H9 (cell line): ENCODE results near the gene ZNF584. TPM values are rescaled to one million over a fixed set of nuclear protein-coding genes. Genes with fewer than 3 reads are reported as not detected.

Experiments
- DNase-seq: peaks from one replicate; pipeline ENCODE4 v3.0.0-alpha.2; 2017
- H2AFZ ChIP-seq: one replicate; pipeline ENCODE4 v1.6.1; 2013; ENCODE audit warnings: mild to moderate bottlenecking, low read length, control low read depth, moderate library complexity
- H2AK5ac ChIP-seq: 2 replicates; pipeline ENCODE4 v1.6.1; 2013; ENCODE audit warnings: low read length, control low read depth, mixed read lengths; ENCODE audit not compliant: insufficient read length
- H2BK120ac ChIP-seq: one replicate; pipeline ENCODE4 v1.6.1; 2013; ENCODE audit warnings: low read depth, mild to moderate bottlenecking, low read length, control low read depth, inconsistent platforms; ENCODE audit not compliant: poor library complexity, severe bottlenecking
- H2BK12ac ChIP-seq: 2 replicates; pipeline ENCODE4 v1.6.1; 2013; ENCODE audit warnings: low read length, control low read depth, mixed read lengths, low read depth; ENCODE audit not compliant: insufficient read length
- H2BK15ac ChIP-seq: 2 replicates; pipeline ENCODE4 v1.6.1; 2013; ENCODE audit warnings: low read depth, low read length, control low read depth
- H2BK20ac ChIP-seq: one replicate; pipeline ENCODE4 v1.6.1; 2013; ENCODE audit warnings: low read depth, mild to moderate bottlenecking, low read length, control low read depth, inconsistent platforms; ENCODE audit not compliant: poor library complexity, severe bottlenecking
- H2BK5ac ChIP-seq: 2 replicates; pipeline ENCODE4 v1.6.1; 2013; ENCODE audit warnings: low read length, control low read depth, mixed read lengths; ENCODE audit not compliant: insufficient read length
- H3K14ac ChIP-seq: 2 replicates; pipeline ENCODE4 v1.6.1; 2013; ENCODE audit warnings: low read length, control low read depth; ENCODE audit not compliant: insufficient read depth
- H3K18ac ChIP-seq: 2 replicates; pipeline ENCODE4 v1.6.1; 2013; ENCODE audit warnings: low read depth, mild to moderate bottlenecking, mixed read lengths, low read length, control low read depth; ENCODE audit not compliant: insufficient read length
- H3K23ac ChIP-seq: 2 replicates; pipeline ENCODE4 v1.6.1; 2013; ENCODE audit warnings: low read length, control low read depth, mixed read lengths, low read depth; ENCODE audit not compliant: insufficient read length
- H3K23me2 ChIP-seq: 2 replicates; pipeline ENCODE4 v1.6.1; 2013; ENCODE audit warnings: low read depth, mild to moderate bottlenecking, mixed read lengths, low read length, control low read depth; ENCODE audit not compliant: insufficient read length, poor library complexity, severe bottlenecking
- H3K27ac ChIP-seq: 2 replicates; pipeline ENCODE4 v1.5.1; 2013; ENCODE audit warnings: low read length, control low read depth, mixed read lengths, low read depth; ENCODE audit not compliant: insufficient read length
- H3K27me3 ChIP-seq: 2 replicates; pipeline ENCODE4 v1.6.1; 2013; ENCODE audit warnings: low read length, control low read depth, inconsistent platforms; ENCODE audit not compliant: insufficient read depth
- H3K4ac ChIP-seq: 2 replicates; pipeline ENCODE4 v1.6.1; 2013; ENCODE audit warnings: low read depth, mild to moderate bottlenecking, control low read depth, inconsistent platforms, low read length, moderate library complexity
- H3K4me1 ChIP-seq: 2 replicates; pipeline ENCODE4 v1.6.1; 2013; ENCODE audit warnings: low read length, control low read depth, inconsistent platforms; ENCODE audit not compliant: insufficient read depth
- H3K4me2 ChIP-seq: 2 replicates; pipeline ENCODE4 v1.6.1; 2013; ENCODE audit warnings: low read length, control low read depth, mixed read lengths; ENCODE audit not compliant: insufficient read length, insufficient read depth
- H3K56ac ChIP-seq: 2 replicates; pipeline ENCODE4 v1.6.1; 2013; ENCODE audit warnings: low read depth, mild to moderate bottlenecking, mixed read lengths, low read length, control low read depth; ENCODE audit not compliant: insufficient read length
- H3K79me1 ChIP-seq: 2 replicates; pipeline ENCODE4 v1.6.1; 2013; ENCODE audit warnings: low read depth, mild to moderate bottlenecking, moderate library complexity, low read length, control low read depth, inconsistent platforms; ENCODE audit not compliant: insufficient read depth, poor library complexity, severe bottlenecking
- H3K79me2 ChIP-seq: 2 replicates; pipeline ENCODE4 v1.6.1; 2013; ENCODE audit warnings: low read length, control low read depth, inconsistent platforms; ENCODE audit not compliant: insufficient read depth
- H3K9ac ChIP-seq: 2 replicates; pipeline ENCODE4 v1.6.1; 2013; ENCODE audit warnings: low read length, control low read depth, mixed read lengths; ENCODE audit not compliant: insufficient read length; ENCODE audit errors: extremely low read depth
- H3K9me3 ChIP-seq: one replicate; pipeline ENCODE4 v1.6.1; 2013; ENCODE audit warnings: low read depth, low read length, inconsistent platforms; ENCODE audit not compliant: control insufficient read depth
- H3T11ph ChIP-seq: one replicate; pipeline ENCODE4 v1.6.1; 2013; ENCODE audit warnings: mild to moderate bottlenecking, low read length, control low read depth, inconsistent platforms
- H4K20me1 ChIP-seq: one replicate; pipeline ENCODE4 v1.6.1; 2013; ENCODE audit not compliant: control insufficient read depth, insufficient read length, insufficient read depth
- H4K5ac ChIP-seq: 2 replicates; pipeline ENCODE4 v1.6.1; 2013; ENCODE audit warnings: low read depth, mild to moderate bottlenecking, mixed read lengths, low read length, control low read depth; ENCODE audit not compliant: insufficient read length
- H4K8ac ChIP-seq: replicated peaks from 2 replicates; pipeline ENCODE4 v1.6.1; 2013; ENCODE audit warnings: low read length, control low read depth, mixed read lengths, low read depth; ENCODE audit not compliant: insufficient read length
- H4K91ac ChIP-seq: 2 replicates; pipeline ENCODE4 v1.6.1; 2013; ENCODE audit warnings: low read depth, mild to moderate bottlenecking, moderate library complexity, mixed read lengths, low read length, control low read depth; ENCODE audit not compliant: insufficient read length
- H3K27ac Mint-ChIP-seq, 3 experiments: 2 replicates in 2 of 3; 3 replicates in 1 of 3; pipeline ENCODE4 v1.8.0; 2020 to 2021; ENCODE audit warnings: mixed read lengths in 3 of 3, mild to moderate bottlenecking in 1 of 3, moderate library complexity in 1 of 3
- H3K27me3 Mint-ChIP-seq: 2 replicates; pipeline ENCODE4 v1.8.0; 2021; ENCODE audit warnings: low read depth, mild to moderate bottlenecking, moderate library complexity, mixed read lengths
- H3K36me3 Mint-ChIP-seq, 3 experiments: 2 replicates in 2 of 3; 3 replicates in 1 of 3; pipeline ENCODE4 v1.8.0; 2020 to 2021; ENCODE audit warnings: low read depth in 3 of 3, mixed read lengths in 3 of 3; ENCODE audit not compliant: insufficient read depth in 1 of 3
- H3K4me1 Mint-ChIP-seq, 2 experiments: 2 replicates each; pipeline ENCODE4 v1.8.0; 2020; ENCODE audit warnings: mixed read lengths in 2 of 2
- H3K4me3 Mint-ChIP-seq, 2 experiments: 2 replicates in 1 of 2; 3 replicates in 1 of 2; pipeline ENCODE4 v1.8.0; 2020 to 2021; ENCODE audit warnings: mild to moderate bottlenecking in 2 of 2, mixed read lengths in 2 of 2, moderate library complexity in 1 of 2
- H3K9me3 Mint-ChIP-seq, 2 experiments: 2 replicates in 1 of 2; 3 replicates in 1 of 2; pipeline ENCODE4 v1.8.0; 2020; ENCODE audit warnings: mild to moderate bottlenecking in 2 of 2, mixed read lengths in 2 of 2, moderate library complexity in 1 of 2
- CTCF ChIP-seq: fragments of 200-600 bp; sonication (generic); conservative IDR thresholded peaks from 3 replicates; pipeline ENCODE4 v1.8.0; 2021; ENCODE audit warnings: antibody characterized with exemption, mild to moderate bottlenecking
- WGBS: extraction: QIAGEN DNeasy Blood & Tissue Kit; methylation state at CpG from one replicate; pipeline ENCODE4 v1.1.7; 2013; ENCODE audit warnings: missing lambda C conversion rate, low lambda C conversion rate, mixed read lengths; ENCODE audit not compliant: insufficient read length; ENCODE audit errors: extremely low coverage; 5-methylcytosine and 5-hydroxymethylcytosine counted together
- total RNA-seq: library from RNA; stranded (reverse); gene quantifications from 2 replicates; pipeline ENCODE4 v1.2.1, GENCODE V29; 2021

ZNF584 gene
- total RNA-seq, 1 experiment from 2014 or later, result 7.4 TPM

GRCh38 chr19:58379246-58379645, 29.2 kb upstream of the ZNF584 start:
- Histone ChIP-seq H4K91ac (no peak overlapping the region), H3K4me1 (peaks cover 3% of the 10 kb centered on the region; the same call in 1 of the 2 replicates), H2BK12ac (no peak overlapping the region), H3T11ph (no peak overlapping the region), H3K18ac (no peak overlapping the region), H3K4ac (no peak overlapping the region), H4K5ac (no peak overlapping the region), H4K8ac (no peak overlapping the region), H2BK120ac (no peak overlapping the region), H3K9ac (no peak overlapping the region), H3K14ac (no peak overlapping the region), H3K9me3 (no peaks in the 10 kb centered on the region), H2BK15ac (no peak overlapping the region), H3K79me2 (no peaks in the 10 kb centered on the region), H4K20me1 (no peaks in the 10 kb centered on the region), H2BK5ac (no peak overlapping the region), H2BK20ac (no peak overlapping the region), H3K23me2 (peaks cover 10% of the 10 kb centered on the region), H2AFZ (no peak overlapping the region), H3K27me3 (no peaks in the 10 kb centered on the region), H3K27ac (no peak overlapping the region), H3K4me2 (no peak overlapping the region), H2AK5ac (no peak overlapping the region), H3K79me1 (no peaks in the 10 kb centered on the region), H3K56ac (no peak overlapping the region), H3K23ac (no peak overlapping the region)
- no peaks in the 10 kb centered on the region for H3K27me3 Mint-ChIP-seq
- no peaks in the 10 kb centered on the region for H3K36me3 Mint-ChIP-seq
- TF ChIP-seq CTCF, result no peak
- WGBS, result no CpG with 5 or more reads among the region's 6 CpGs
- no peak overlapping the region for H3K27ac Mint-ChIP-seq
- no peaks in the 10 kb centered on the region for H3K9me3 Mint-ChIP-seq
- DNase-seq, result no peak
- peak overlapping the region; percentile 82 to 86 for H3K4me3 Mint-ChIP-seq
- H3K4me1 Mint-ChIP-seq, result peaks cover 8 to 11% of the 10 kb centered on the region in 2 experiments
